SK-N-MC (cell line): ENCODE data around the gene LPIN2.
"Not testable (repeated sequence)": the region's sequence is repeated elsewhere in the genome, so short reads cannot be mapped to it uniquely, and the experiment has no call there.

ENCODE experiments used
- DNase-seq: peaks from one replicate; pipeline ENCODE4 v3.0.0-alpha.2; 2011; ENCODE audit warnings: low read depth, low spot score
- H3K27ac ChIP-seq: fragments of 200-600 bp; sonication (generic); 2 replicates; pipeline ENCODE4 v1.5.1; 2016; ENCODE audit warnings: mixed run types
- H3K36me3 ChIP-seq: fragments of 200-600 bp; sonication (generic); 2 replicates; pipeline ENCODE4 v1.6.1; 2017; ENCODE audit warnings: antibody characterized with exemption, low read length, mixed read lengths; ENCODE audit not compliant: insufficient read depth
- H3K4me3 ChIP-seq: fragments of 200-600 bp; sonication (generic); 2 replicates; pipeline ENCODE4 v1.5.1; 2016
- H3K9ac ChIP-seq: fragments of 200-600 bp; sonication (generic); 2 replicates; pipeline ENCODE4 v1.8.0; 2017; ENCODE audit warnings: mixed run types, mixed read lengths; ENCODE audit not compliant: insufficient read length
- H3K9me3 ChIP-seq: fragments of 200-600 bp; sonication (generic); 2 replicates; pipeline ENCODE4 v1.6.1; 2017; ENCODE audit warnings: low read depth, mild to moderate bottlenecking, antibody characterized with exemption, low read length, moderate library complexity, mixed read lengths
- EZH2 ChIP-seq: fragments of 200-600 bp; sonication (generic); IDR thresholded peaks from one replicate; pipeline ENCODE4 v1.6.1; 2017; ENCODE audit warnings: antibody characterized with exemption
- FOXP2 ChIP-seq: optimal IDR thresholded peaks from 2 replicates; pipeline ENCODE3; 2011; ENCODE audit warnings: mild to moderate bottlenecking, moderate library complexity; ENCODE audit not compliant: insufficient read depth; ENCODE audit errors: extremely low read length, control extremely low read depth
- POLR2AphosphoS5 ChIP-seq: IDR thresholded peaks from 2 replicates; pipeline ENCODE4 v1.6.1; 2012; ENCODE audit warnings: mild to moderate bottlenecking, low read depth, low read length, borderline replicate concordance

The LPIN2 gene

DNA sequence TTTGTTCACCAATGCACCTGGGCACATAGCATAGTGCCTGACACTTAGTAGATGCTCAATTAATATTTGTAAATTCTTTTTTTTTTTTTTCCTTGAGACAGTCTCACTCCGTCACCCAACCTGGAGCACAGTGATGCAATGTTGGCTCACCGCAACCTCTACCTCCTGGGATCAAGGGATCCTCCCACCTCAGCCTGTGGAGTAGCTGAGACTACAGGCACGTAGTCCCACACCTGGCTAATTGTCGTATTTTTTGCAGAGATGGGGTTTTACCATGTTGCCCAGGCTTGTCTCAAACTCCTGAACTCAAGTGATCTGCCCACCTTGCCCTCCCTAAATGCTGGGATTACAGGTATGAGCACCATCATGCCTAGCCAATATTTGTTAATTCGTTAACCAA lies 23.2 kb upstream of the LPIN2 start:
- no peak for DNase-seq
- TF ChIP-seq POLR2AphosphoS5 (no peak), FOXP2 (no peak), EZH2 (no peak)
- H3K9me3 ChIP-seq, result no peaks in the 10 kb centered on the region
- no peak overlapping the region for H3K4me3 ChIP-seq
- H3K27ac ChIP-seq, result no peak overlapping the region
- H3K9ac ChIP-seq, result no peak overlapping the region
- no peaks in the 10 kb centered on the region for H3K36me3 ChIP-seq

DNA sequence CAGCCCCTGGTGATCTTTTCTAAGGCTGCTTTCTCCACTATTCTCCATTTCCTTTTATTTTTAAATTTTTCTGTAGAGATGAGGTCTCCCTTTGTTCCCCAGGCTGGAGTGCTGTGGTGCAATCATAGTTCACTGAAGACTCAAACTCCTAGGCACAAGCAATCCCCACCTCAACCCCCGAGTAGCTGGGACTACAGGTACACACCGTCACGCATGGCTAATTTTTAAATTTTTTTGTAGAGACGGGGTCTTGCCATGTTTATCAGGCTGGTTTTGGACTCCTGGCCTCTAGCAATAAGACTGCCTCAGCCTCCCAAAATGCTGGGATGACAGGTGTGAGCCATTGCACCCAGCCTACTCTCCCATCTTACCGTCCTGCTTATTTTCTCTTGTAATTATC lies 22.7 kb upstream of the LPIN2 start:
- H3K9me3 ChIP-seq, result no peaks in the 10 kb centered on the region
- no peak overlapping the region for H3K9ac ChIP-seq
- H3K27ac ChIP-seq, result no peak overlapping the region
- TF ChIP-seq EZH2 (no peak), POLR2AphosphoS5 (no peak), FOXP2 (no peak)
- no peak overlapping the region for H3K4me3 ChIP-seq
- no peaks in the 10 kb centered on the region for H3K36me3 ChIP-seq
- DNase-seq, result no peak

DNA sequence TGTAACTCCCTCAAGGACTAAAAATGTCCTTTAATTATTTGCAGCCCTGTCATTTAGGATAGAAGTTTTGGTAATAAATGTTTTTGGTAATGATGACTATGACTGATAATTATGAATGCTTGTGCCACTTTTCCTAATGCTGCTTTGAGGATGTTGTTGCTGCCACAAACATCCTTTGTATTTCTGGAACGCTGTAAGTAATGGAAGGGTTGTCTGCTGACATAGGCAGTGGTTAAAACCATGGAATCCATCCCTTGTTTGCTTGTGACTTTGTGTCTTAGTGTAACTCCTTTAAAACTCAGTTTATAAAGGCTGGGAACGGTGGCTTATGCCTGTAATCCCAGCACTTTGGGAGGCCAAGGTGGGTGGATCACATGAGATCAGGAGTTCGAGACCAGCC lies 19.8 kb upstream of the LPIN2 start:
- H3K9ac ChIP-seq, result no peak overlapping the region
- no peak overlapping the region for H3K4me3 ChIP-seq
- H3K9me3 ChIP-seq, result no peaks in the 10 kb centered on the region
- DNase-seq, result no peak
- H3K27ac ChIP-seq, result no peak overlapping the region
- TF ChIP-seq FOXP2, result no peak
- TF ChIP-seq EZH2, result no peak
- no peak for TF ChIP-seq POLR2AphosphoS5
- no peaks in the 10 kb centered on the region for H3K36me3 ChIP-seq

DNA sequence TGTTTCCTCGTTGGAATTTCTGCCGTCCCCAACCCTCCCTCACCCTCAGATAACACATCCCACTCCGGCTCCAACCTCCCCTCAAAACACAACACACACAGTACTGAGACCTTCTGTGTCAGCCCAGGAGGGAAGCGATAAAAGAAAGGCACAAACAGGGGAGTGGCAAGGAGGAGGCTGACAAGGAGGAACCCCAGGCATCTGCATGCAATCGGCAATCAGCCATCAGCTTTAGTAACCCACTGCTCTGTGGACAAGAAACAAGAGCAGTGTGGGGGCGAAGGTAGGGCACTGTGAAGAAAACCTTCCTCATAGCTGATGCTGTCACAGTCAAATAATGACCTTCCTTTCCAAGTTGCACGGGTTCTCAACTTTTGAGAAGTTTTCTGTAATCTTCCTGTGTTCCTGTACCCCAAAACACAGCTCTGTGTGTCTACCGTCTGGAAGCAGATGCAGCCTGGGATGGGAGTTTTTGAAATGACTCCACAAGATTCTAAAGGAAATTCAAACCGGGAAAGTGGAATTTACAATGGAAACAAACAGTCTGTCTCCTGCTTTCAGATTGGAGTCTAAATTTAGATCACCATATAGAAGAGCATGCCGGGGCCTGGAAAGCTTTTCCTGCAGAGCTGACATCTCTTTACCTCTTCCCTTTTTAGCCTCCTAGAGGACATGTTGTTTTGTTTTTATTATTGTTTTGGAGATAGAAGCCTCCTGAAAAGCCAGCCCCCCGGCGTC lies 16.4 kb upstream of the LPIN2 start:
- H3K9me3 ChIP-seq, result no peaks in the 10 kb centered on the region
- no peak for TF ChIP-seq FOXP2
- TF ChIP-seq EZH2, result no peak
- no peak for TF ChIP-seq POLR2AphosphoS5
- DNase-seq, result no peak
- no peak overlapping the region for H3K27ac ChIP-seq
- H3K36me3 ChIP-seq, result no peaks in the 10 kb centered on the region
- no peak overlapping the region for H3K4me3 ChIP-seq
- H3K9ac ChIP-seq, result no peak overlapping the region

DNA sequence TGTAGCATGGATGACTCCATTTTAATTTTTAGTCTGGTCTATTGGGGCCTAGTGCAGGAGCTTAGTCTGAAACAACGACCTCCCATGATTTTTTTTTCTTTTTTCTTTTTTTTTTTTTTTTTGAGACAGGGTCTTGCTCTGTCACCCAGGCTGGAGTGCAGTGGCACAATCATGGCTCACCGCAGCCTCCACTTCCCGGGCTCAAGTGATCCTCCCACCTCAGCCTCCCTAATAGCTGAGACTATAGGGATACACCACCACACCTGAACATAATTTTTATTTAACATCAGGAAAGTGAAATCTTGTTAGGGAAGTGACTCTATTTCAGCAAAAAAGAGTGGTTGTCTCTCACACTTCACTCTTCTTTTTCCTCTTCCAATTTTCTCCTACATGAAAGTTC lies 15.2 kb upstream of the LPIN2 start:
- H3K9ac ChIP-seq, DNase-seq, H3K9me3 ChIP-seq, H3K27ac ChIP-seq, H3K36me3 ChIP-seq, H3K4me3 ChIP-seq: not testable (repeated sequence)

DNA sequence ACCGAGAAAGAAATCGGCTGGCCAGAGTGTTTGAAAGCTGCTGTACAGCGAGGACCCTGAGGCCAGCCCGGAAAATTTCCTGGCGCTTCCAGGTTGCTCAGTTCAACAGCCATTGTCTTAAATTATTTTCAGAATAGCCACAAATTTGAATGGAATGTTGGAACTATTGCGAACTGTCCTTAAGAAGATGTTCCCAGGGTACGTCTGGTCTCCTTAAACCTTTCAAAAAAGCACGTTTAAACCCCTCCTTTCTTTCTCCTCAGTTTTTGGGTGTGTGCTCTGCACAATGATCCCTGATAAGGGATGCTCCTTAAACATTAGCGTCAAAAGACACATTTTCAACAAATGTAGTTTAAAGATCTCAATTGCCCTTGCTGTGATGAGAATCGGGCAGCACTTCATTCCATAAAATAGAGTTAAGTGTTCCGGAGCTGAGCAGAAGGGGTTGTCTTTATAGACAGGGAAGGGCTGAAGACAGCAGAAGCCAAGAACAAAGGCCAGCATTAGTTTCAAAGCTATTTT lies 14.5 kb upstream of the LPIN2 start:
- H3K4me3 ChIP-seq, result no peak overlapping the region
- H3K9me3 ChIP-seq, result no peaks in the 10 kb centered on the region
- TF ChIP-seq EZH2 (no peak), POLR2AphosphoS5 (no peak), FOXP2 (no peak)
- no peak overlapping the region for H3K9ac ChIP-seq
- DNase-seq, result no peak
- H3K36me3 ChIP-seq, result no peaks in the 10 kb centered on the region
- H3K27ac ChIP-seq, result no peak overlapping the region

DNA sequence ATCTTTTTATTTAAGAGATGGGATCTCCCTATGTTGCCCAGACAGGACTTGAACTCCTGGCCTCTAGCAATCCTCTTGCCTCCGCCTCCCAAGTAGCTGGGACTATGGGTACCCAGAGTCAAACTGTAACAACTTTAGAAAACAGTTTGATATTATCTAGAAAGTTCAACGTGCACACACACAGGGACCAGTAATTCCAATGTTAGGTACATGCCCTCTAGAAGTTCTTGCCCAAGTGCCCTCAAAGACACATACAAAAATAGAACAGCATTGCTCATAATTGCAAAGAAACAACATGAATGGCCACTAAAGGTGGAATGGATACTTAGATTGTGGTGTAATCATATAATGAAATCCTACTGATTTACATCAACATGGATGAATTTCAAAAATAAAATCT lies 12.6 kb upstream of the LPIN2 start:
- no peak overlapping the region for H3K27ac ChIP-seq
- no peak overlapping the region for H3K4me3 ChIP-seq
- H3K36me3 ChIP-seq, result no peaks in the 10 kb centered on the region
- DNase-seq, result no peak
- no peak for TF ChIP-seq FOXP2
- no peak for TF ChIP-seq EZH2
- TF ChIP-seq POLR2AphosphoS5, result no peak
- no peaks in the 10 kb centered on the region for H3K9me3 ChIP-seq
- no peak overlapping the region for H3K9ac ChIP-seq

DNA sequence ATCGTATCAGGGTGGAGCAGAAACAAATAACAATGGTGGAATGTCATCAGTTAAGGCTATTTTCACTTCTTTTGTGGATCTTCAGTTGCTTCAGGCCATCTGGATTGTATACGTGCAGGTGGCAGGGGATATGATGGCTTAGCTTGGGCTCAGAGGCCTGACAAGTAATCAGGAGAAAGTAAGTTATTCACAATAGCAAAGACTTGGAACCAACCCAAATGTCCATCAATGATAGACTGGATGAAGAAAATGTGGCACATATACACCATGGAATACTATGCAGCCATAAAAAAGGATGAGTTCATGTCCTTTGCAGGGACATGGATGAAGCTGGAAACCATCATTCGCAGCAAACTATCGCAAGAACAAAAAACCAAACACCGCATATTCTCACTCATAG lies 10.7 kb upstream of the LPIN2 start:
- H3K9me3 ChIP-seq, H3K36me3 ChIP-seq, H3K4me3 ChIP-seq, DNase-seq, H3K9ac ChIP-seq, H3K27ac ChIP-seq: not testable (repeated sequence)

DNA sequence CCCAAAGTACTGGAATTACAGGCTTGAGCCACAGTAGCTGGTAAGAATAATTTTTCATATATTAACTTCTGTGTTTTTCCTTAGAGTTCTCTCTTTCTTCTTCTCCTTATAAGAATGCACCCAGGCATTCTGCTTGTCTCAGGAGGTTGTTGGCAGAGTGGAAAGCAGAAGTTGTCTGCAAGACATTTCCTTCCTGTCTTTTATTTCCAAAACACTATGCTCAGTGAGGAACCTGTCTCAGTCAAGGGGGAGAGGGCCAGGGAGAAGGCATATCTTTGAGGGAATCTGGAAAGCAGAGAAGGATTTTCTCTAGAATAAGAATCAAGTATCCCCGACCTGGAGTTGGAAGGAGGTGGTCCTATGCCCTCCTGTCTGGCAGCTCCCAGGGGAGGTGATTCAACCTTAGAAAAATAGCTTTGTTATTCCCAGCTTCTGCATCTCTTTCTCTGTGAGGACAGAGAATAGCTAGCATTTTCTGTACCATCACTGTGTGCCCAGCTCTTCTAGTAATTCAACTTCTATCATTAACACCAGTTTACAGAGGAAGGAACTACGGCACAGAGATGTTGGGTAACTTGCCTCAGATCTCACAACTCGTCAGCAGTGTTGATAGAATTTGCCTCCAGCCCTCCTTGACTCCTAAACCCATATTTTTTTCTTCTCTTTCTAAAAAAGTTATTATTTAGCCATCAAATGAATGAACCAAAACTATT lies 3.8 kb upstream of the LPIN2 start:
- peak overlapping the region; percentile 42; the same call in 1 of the 2 replicates for H3K4me3 ChIP-seq
- TF ChIP-seq POLR2AphosphoS5 (no peak), FOXP2 (no peak), EZH2 (no peak)
- no peak for DNase-seq
- no peaks in the 10 kb centered on the region for H3K36me3 ChIP-seq
- H3K27ac ChIP-seq, result peak overlapping the region; percentile 72
- no peaks in the 10 kb centered on the region for H3K9me3 ChIP-seq
- no peak overlapping the region for H3K9ac ChIP-seq
